Ovary (tissue), 9 donors: ENCODE measurements around the gene SLC25A11. TPM values are rescaled to one million over a fixed set of nuclear protein-coding genes. Genes with fewer than 3 reads are reported as not detected.

Source experiments
- DNase-seq, 5 donors: peaks; one replicate each; pipeline ENCODE4 v3.0.0-alpha.2; 2019 to 2020
- H3K27ac ChIP-seq, 2 donors: fragments of 200-600 bp; one replicate each; pipeline versions ENCODE4 v1.5.1 to v1.8.0; 2019 to 2022
- H3K27me3 ChIP-seq: fragments of 200-600 bp; one replicate; pipeline ENCODE4 v1.8.0; 2022
- H3K36me3 ChIP-seq: fragments of 200-600 bp; sonication (generic); one replicate; pipeline ENCODE4 v1.5.1; 2019
- H3K4me1 ChIP-seq: one replicate; pipeline ENCODE4 v1.8.1; 2013; ENCODE audit warnings: mild to moderate bottlenecking, moderate library complexity; ENCODE audit not compliant: insufficient read depth
- H3K4me3 ChIP-seq: fragments of 200-600 bp; sonication (generic); one replicate; pipeline ENCODE4 v1.5.1; 2017
- H3K9me3 ChIP-seq, 2 donors: fragments of 200-600 bp in 1 of 2; sonication (generic) in 1 of 2; one replicate each; pipeline versions ENCODE4 v1.5.1 to v1.8.1; 2013 to 2019; ENCODE audit warnings: mild to moderate bottlenecking in 1 of 2, moderate library complexity in 1 of 2
- CTCF ChIP-seq, 3 donors: fragments of 450-650 bp in 2 of 3; fragments of 200-600 bp in 1 of 3; IDR thresholded peaks; one replicate each; pipeline versions ENCODE4 v1.5.1 to v1.8.0; 2016 to 2022; ENCODE audit warnings: antibody characterized with exemption in 3 of 3, mild to moderate bottlenecking in 1 of 3
- EP300 ChIP-seq: sonication (generic); formaldehyde crosslinking; IDR thresholded peaks from one replicate; pipeline ENCODE4 v1.6.1; 2017; ENCODE audit warnings: antibody characterized with exemption
- POLR2A ChIP-seq: fragments of 450-650 bp; IDR thresholded peaks from one replicate; pipeline ENCODE4 v1.6.1; 2017; ENCODE audit warnings: antibody characterized with exemption, mild to moderate bottlenecking, moderate library complexity
- WGBS, 3 donors: extraction: QIAGEN DNeasy Blood & Tissue Kit in 1 of 3; methylation state at CpG; one replicate each; pipeline versions ENCODE4 v1.1.5 to v1.1.7; 2013 to 2017; 5-methylcytosine and 5-hydroxymethylcytosine counted together
- intact Hi-C, 4 donors: fragments of 100-400 bp; cut with DNase I; formaldehyde crosslinking; loops; one replicate each; pipeline versions ENCODE4 v1.11.0 to v1.15.1; 2022 to 2023
- polyA plus RNA-seq, 2 donors: library from polyadenylated mRNA; stranded (reverse); fragments of 200-250 nt in 1 of 2; fragments of 350-450 nt in 1 of 2; fragmentation: Illumina TruSeq in 1 of 2; extraction: RNeasy Lipid Tissue Mini Kit (QIAGEN cat#74804) in 1 of 2; gene quantifications; one replicate each; pipeline ENCODE4 v1.2.3, GENCODE V29; 2013 to 2014
- total RNA-seq, 7 donors: library from RNA; depleted of rRNA in 2 of 7; stranded (reverse); fragments of >200 nt in 2 of 7; fragmentation: NEBNext Ultra II Directional in 3 of 7; extraction: Animal tissue kit (Norgen Biotek cat#: 25700) in 3 of 7; gene quantifications; one replicate each; pipeline versions ENCODE4 v1.1.0 to v1.2.4, GENCODE V29; 2016 to 2023
- donor health status: DM: no; HTN: no; CAD: no; lungs with moderate emphysema.
- donor health status: DM: no; HTN: no; CAD: no.
- donor health status: Bipolar disorder and iron deficiency.
- donor health status: DM: yes; HTN: yes; CAD: no.
- donor health status: DM: no; HTN: no; CAD: no.
- donor health status: DM: yes; HTN: yes; CAD: no.

The SLC25A11 gene
- total and polyA plus RNA-seq, 9 donors = 12.7 to 55.4 (median 42.3) TPM

- peak in 4 of 5 donors; percentile 58 to 72 (median 62) for DNase-seq
- Histone ChIP-seq H3K4me3 (peak within 1 kb of the TSS; percentile 100), H3K9me3 (no peaks in the 10 kb centered on the region), H3K36me3 (no peaks in the 10 kb centered on the region), H3K27ac (peak within 1 kb of the TSS; percentile 82 to 96), H3K4me1 (no peaks in the 10 kb centered on the region), H3K27me3 (no peaks in the 10 kb centered on the region)
- WGBS, 3 donors = 48 to 61% (median 60%) methylated on average over 7 of the region's 7 CpGs
- TF ChIP-seq EP300 (no peak), POLR2A (no peak), CTCF (IDR thresholded peaks at IDR 0.05) (no peak)
- intact Hi-C loops = no loop called here
These were observed 10.9 kb upstream of the SLC25A11 start, which contains the start of gene ENO3 for GRCh38 chr17:4950746-4951204. TSS of gene ENO3 (plus strand) at chr17:4951119. CDS start at chr17:4951830, 711 bp downstream.

- DNase-seq = peak; percentile 59 to 76 (median 74)
- no peaks in the 10 kb centered on the region for H3K27me3 ChIP-seq
- intact Hi-C loops = no loop called here
These were observed 10.4 kb upstream of the SLC25A11 start for GRCh38 chr17:4950075-4950745.

GRCh38 chr17:4949321-4950074 lies 9.7 kb upstream of the SLC25A11 start:
- peak overlapping the region; percentile 82 to 96 for H3K27ac ChIP-seq
- peaks cover 2% of the 10 kb centered on the region for H3K4me1 ChIP-seq
- H3K27me3 ChIP-seq = no peaks in the 10 kb centered on the region
- intact Hi-C loops = no loop called here
- no peaks in the 10 kb centered on the region for H3K9me3 ChIP-seq
- TF ChIP-seq CTCF (IDR thresholded peaks at IDR 0.05) (no peak), EP300 (no peak), POLR2A (no peak)
- WGBS, 3 donors = 0 to 1% (median 1%) methylated on average over 24 to 75 of the region's 75 CpGs
- no peaks in the 10 kb centered on the region for H3K36me3 ChIP-seq
- H3K4me3 ChIP-seq = peak overlapping the region; percentile 100
- DNase-seq = peak; percentile 78 to 81 (median 80)

More at GRCh38 chr17:4950075-4950745, 10.4 kb upstream of the SLC25A11 start:
- Histone ChIP-seq H3K36me3 (no peaks in the 10 kb centered on the region), H3K27ac (peak overlapping the region; percentile 82 to 96), H3K4me1 (peaks cover 2% of the 10 kb centered on the region), H3K9me3 (no peaks in the 10 kb centered on the region), H3K4me3 (peak overlapping the region; percentile 100)
- 15 to 21% (median 17%) methylated on average over 28 to 52 of the region's 52 CpGs for WGBS, 3 donors
- TF ChIP-seq CTCF (IDR thresholded peaks at IDR 0.05) (no peak), EP300 (no peak)

- H3K27ac ChIP-seq = peak overlapping the region; percentile 82 to 96
- intact Hi-C loops = no loop called here
- H3K9me3 ChIP-seq = no peaks in the 10 kb centered on the region
- no peaks in the 10 kb centered on the region for H3K27me3 ChIP-seq
- DNase-seq = peak; percentile 81 to 90 (median 82)
- peak overlapping the region; percentile 100 for H3K4me3 ChIP-seq
- H3K36me3 ChIP-seq = no peaks in the 10 kb centered on the region
- H3K4me1 ChIP-seq = peaks cover 2% of the 10 kb centered on the region
- WGBS, 3 donors = 0 to 1% (median 0%) methylated on average over 40 of the region's 40 CpGs
- TF ChIP-seq POLR2A = no peak
- no peak for TF ChIP-seq EP300
- no peak for TF ChIP-seq CTCF (IDR thresholded peaks at IDR 0.05)
These were observed 9.1 kb upstream of the SLC25A11 start for GRCh38 chr17:4948931-4949320.
